ENCODE data around the gene PLA2G3.

- TF ChIP-seq EGR1 (IDR thresholded peaks at IDR 0.05): no peak
- no peak for TF ChIP-seq NFIC (IDR thresholded peaks at IDR 0.05)
Observed at GRCh38 chr22:31127181-31127772, 13.0 kb downstream of the PLA2G3 start.
